GM19468 (cell line): ENCODE data around the gene ARHGAP40.
"Not testable (repeated sequence)": the region's sequence is repeated elsewhere in the genome, so short reads cannot be mapped to it uniquely, and the experiment has no call there.

Experiments
- ATAC-seq: cut with Tn5 transposase; IDR thresholded peaks from one replicate; pipeline ENCODE4 v1.9.1; 2021; ENCODE audit warnings: mild to moderate bottlenecking, moderate library complexity, moderate number of reproducible peaks; ENCODE audit not compliant: unreplicated experiment; ENCODE audit errors: extremely low read depth

ARHGAP40 gene

DNA sequence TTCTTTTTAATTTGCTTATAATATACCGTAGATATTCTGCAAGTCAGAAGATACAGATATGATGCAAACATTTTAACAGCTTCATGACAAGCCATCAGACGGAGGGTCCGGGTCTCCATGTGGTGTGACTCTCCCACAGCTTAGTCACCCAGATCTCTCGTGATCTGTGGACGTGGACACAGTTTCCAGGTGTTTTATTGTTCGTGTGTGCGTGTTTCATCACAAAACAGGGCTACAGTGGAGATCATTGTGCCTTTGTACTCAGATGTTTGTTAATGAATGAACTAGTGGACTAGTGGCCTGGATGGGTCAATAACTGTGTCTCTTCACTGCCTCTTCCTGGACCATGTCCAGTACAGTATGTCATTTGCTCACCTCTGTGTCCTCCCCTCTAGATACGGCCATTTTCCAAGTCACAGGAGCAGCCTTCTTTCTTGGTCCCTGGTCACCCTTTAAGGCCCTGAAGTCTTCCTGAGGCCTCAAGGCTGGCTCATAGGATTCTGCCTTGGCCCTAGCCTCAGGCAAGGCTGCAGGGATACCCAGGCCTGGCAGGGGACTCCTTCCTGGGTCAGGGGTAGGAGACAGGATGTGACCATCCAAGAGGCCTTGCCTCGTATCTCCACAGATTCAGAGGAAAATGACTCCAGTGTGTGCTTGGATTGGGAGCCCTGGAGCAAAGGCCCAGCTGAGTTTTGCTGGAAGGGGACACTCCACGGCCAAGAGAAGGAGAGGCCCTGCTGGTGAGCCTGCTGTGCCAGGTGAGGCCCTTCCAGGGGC is 16.0 kb upstream of the ARHGAP40 start:
- ATAC-seq, result no peak

DNA sequence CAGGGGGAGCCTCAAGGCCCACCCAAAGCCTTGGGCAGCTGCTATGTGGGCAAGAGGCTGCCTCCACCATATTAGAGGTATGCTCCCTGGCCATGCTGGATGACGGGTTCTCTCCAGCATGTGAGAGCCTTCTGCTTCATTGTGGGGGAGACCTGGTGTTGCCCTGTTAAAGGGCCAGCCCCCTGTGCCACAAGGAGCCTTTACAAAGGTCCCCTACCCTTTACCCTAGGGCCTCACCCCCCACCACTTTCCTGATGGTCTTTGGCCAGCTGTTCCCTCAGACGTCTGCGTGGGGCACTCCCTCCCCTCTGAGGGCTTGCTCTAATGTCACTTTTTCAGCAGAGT is 15.5 kb upstream of the ARHGAP40 start:
- ATAC-seq, result no peak

DNA sequence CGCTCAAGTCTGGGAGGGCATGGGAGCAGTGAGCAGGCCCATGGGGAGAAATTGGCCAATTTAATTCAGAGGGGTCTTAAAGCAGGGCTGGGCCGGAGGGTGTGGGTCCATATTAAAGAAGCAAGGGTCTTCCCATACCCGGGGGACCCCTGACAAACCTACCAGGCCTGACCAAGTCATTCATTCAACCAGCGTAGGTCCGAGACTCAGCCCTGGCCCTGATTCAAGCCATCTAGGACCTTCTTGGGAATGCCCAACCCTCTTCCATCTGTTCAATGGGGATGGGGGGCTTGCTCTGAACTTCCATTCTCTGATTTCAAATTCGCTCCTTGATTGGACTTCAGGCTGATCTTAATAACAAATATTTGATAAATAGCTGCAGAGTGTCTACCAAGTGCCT is 13.3 kb upstream of the ARHGAP40 start:
- no peak for ATAC-seq

DNA sequence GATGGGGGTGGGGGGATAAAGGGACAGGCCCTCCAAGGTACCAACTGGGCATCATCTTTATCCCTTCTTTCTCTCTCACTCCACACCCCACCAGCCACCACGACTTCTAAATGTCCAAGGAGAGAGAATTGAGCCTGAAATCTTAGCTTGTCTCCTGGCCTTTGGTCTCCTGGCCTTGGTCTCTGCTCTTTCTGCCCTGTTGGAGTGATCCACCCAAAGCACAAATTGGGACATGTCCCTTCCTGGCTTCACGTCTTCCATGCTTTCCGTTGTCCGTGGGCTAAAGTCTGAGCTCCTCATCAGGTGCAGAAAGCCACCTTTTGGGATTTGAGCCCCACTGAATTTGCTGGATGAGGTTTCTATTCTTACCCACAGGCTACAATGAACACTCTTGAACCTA is 12.3 kb upstream of the ARHGAP40 start:
- ATAC-seq, result no peak

DNA sequence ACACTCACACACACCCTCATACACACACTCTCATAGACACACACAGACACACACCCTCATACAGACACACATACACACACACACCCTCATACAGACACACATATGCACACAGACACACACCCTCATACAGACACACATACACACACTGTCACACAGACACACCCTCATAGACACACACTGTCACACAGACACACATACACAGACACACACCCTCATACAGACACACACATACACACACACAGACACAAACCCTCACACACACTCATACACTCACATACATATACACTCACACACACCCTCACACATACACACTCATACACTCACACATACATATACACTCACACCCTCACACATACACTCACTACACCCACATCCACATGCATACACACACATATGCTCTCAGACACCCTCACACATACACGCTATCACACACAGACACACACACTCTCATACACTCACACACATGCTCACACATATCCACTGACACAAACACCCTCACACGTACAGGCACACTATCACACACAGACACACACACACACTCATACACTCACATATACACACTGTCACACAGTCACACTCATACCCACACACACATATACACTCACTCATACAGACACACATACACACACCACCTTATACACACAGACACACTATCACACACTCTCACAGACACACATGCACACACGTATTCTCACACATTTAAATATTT is 11.5 kb upstream of the ARHGAP40 start:
- no peak for ATAC-seq

DNA sequence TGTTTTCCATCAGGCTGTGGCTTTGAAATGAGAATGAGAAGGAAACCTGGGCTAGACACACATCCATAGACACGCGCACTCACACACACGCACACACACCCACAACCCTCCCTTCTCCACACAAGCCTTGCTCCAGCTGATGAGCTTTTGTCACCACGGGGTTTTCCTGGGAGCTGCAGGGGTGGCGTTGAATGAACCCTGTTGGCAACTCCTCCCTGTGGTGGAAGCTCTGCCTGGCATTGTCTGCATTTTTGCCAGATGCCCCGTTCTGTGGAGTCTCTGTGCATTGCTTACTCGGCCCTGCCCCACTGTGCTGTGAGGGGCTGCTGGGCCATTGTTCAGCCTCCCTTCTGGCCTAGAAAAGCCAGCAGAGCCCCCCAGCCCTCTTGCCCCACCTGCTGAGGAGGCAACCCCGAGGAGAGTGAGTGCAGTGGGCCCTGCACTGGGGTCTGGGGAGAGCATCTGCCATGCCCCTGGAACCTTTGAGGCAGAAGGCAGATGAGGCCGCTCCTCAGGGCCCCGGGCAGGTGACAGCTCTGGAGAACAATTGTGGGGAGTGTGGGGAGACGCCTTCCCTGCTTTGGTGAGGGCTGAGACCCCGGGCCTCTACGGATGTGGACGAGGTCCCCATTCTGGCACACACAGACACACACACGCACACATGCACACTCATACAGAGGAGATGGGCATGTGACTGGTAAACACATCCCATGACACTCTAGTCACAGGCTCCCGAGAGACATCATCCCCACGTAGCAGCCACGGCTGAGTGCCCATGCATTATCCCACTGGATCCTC is 10.7 kb upstream of the ARHGAP40 start:
- ATAC-seq, result no peak

DNA sequence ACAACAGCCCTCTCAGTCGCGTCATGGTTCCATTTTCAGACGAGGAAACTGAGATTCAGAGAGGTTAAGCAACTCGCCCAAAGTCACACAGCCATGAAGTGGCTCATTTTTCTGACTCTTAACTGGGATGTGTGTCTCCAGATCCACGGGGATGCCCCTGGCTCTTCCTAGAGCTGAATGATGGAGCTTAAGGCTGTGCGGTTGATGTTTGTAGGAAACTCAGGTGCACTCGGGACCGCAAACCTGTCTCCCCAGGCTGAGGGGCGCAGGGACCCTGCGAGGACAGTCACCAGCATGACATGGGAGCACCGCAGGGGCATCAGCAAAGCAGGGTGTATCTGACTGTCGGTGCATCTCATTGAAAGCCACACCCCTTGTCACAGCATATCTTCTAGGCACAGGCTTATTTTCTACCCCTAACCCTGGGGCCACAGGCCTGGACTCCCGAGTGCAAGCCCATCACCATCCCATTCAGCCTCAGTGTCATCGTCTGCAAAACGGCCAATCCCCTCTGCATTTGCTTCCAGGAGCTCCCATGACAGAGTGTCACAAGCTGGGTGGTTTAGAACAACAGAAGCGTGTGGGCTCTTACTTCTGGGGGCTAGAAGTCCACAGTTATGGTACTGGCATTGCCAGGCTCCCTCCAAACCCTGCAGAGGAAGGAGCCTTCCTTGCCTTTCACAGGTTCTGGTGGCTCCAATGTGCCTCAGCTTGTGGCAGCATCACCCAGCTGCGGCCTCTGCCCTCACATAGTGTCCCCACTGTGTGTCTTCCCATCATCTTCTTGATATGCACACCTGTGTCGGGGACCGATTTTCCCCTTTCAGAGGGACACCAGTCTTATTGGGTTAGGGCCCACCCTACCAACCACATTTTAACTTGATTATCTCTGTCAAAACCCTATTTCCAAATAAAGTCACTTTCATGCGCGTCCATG is 9.9 kb upstream of the ARHGAP40 start:
- ATAC-seq, result no peak

DNA sequence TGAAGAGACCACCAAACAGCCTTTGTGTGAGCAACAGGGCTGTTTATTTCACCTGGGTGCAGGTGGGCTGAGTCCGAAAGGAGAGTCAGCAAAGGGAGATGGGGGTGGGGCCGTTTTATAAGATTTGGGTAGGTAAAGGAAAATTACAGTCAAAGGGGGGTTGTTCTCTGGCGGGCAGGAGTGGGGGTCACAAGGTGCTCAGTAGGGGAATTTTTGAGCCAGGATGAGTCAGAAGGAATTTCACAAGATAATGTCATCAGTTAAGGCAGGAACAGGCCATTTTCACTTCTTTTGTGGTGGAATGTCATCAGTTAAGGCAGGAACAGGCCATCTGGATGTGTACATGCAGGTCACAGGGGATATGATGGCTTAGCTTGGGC is 9.2 kb upstream of the ARHGAP40 start:
- ATAC-seq, result not testable (repeated sequence)

DNA sequence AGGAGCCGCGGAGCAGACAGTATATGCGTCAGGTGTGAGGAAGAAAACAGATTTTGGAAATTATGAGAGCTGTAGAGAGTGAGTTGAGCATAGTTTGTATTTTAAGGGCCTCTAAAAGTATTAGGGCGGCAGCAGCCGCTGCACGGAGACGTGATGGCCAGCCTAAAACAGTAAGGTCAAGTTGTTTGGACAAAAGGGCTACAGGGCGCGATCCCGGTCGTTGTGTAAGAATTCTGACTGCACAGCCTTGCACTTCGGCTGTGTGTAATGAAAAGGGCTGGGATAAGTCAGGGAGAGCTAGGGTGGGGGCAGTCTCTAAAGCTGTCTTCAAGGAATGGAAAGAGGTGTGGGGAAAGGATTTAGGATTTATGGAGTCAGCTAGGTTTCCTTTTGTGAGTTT is 7.3 kb upstream of the ARHGAP40 start:
- ATAC-seq, result not testable (repeated sequence)

DNA sequence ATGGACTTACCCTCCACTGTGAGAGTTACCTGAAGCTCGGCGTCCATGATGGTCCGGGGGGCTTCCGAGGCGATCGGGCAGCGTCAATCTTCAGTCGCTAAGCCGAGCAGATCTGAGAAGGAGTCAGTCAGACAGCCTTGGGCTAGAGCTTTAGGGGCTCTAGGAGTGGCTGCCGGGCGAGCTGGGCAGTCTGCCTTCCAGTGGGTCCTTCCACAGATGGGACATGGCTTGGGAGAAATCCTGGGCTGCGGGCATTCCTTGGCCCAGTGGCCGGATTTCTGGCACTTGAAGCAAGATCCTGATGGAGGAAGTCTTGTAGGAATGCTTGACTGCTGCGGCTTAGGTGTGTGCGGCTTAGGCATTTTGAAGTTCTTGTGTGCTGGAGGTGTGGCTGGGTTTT is 5.7 kb upstream of the ARHGAP40 start:
- ATAC-seq, result not testable (repeated sequence)

DNA sequence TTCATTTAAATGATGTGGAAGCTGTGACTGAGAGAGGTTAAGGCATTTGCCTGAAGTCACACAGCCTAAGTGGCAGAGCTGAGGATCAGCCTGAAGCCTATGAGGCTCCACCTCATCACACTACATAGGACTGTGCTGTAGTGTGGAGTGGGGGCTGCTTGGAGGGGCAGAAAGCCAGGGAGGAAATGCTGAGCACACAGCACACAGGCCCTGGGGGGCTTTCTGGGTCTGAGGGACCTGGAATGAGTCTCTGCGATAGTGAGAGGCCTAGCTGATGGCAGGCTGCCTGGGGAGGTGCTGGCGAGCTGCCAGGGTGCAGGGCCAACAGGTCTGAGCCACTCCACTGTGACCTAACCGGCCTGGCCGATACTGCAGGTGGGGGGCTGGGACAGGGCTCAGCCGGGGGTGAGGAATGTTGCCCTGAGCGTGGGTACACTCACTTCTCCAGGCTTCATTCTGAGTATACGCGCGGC is 2.2 kb upstream of the ARHGAP40 start:
- ATAC-seq, result no peak

DNA sequence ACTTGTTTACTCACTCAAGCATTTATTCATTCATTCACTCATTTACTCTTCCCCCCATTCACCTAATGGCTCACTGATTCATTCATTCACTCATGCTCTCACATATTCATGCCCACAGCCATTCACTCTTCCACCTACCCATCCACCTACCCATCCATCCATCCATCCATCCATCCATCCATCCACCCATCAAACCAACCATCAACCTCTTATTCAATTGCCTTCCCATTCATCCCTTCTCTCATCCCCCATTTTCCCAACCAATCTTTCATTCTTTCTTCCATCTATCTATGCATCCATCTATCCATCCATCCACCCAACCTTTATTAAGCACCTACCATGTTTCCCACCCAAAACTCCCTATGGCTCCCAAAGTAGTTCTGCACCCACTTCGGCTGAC is 1.6 kb upstream of the ARHGAP40 start:
- ATAC-seq, result no peak

DNA sequence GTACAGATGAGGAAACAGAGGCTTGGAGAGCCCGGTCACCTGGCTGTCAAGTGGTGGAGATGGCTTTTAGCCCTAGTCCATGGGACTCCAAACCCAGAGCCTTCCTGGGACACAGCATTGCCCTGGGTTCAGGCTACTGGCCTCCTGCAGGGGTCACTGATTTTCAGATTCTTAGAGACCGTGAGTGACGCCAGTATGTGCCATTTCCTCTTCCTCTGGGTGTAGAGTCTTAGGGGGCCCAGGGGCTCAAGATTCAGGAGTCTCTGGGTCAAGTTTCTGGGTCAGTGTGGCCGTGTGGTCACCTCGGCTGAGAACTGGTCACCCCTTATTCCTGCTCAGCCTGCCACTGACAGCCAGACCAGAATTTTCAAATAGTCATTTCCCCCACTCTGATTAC is 574 bp downstream of the ARHGAP40 start:
- no peak for ATAC-seq

DNA sequence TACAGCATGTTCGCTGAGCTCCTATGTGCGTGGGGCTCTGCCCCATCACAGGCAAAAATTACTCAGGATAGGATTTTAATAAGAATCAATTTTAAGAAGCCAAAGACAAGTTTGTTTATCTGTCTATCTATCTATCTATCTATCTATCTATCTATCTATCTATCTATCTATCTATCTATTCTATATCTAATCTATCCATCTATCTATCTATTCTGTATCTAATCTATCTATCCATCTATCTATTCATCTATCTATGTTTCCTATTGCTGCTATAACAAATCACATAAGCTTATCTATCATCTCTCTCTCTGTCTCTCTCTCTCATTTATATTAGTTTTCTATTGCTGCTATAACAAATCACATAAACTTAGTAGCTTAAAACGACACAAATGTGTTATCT is 1.7 kb downstream of the ARHGAP40 start:
- no peak for ATAC-seq

DNA sequence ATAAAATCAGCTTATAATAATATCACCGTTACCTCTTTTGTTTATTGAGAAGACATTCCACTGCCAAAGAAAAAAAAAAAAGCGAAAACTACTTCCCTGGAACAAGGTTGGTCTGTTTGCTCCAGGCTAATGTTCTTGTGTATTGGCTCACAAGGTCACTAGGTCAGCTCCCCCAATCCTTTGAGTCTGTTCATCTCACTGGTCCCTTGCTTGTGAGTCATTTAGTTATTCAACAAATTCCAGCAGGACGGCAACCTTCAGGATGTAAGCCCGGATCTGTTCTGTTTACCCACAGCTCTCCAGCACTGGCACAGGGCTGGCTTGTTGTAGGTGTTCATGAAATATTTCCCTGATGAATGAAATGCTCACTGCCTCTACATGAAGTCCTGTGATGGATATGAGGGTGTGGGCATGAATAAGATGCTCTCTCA is 3.3 kb downstream of the ARHGAP40 start:
- ATAC-seq, result no peak

DNA sequence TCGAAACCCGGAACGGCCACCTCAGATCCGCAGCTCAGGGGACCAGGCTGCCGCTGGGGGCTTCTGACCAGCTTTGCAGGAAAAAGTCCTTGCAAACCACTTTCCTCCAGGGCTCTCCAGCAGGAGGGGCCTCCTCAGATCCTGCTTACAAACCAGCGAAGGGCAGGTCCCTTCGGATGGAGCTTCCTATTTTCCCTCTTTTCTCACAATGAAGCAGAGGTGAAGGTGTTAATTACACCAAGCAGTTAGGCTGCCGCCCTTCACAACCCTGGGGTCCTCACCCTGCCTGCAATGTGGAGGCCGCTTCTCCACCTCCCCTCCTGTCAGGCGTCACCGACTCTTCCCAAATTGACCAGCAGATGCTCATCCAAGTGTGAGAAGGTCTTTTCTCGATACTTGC is 5.7 kb downstream of the ARHGAP40 start:
- no peak for ATAC-seq

DNA sequence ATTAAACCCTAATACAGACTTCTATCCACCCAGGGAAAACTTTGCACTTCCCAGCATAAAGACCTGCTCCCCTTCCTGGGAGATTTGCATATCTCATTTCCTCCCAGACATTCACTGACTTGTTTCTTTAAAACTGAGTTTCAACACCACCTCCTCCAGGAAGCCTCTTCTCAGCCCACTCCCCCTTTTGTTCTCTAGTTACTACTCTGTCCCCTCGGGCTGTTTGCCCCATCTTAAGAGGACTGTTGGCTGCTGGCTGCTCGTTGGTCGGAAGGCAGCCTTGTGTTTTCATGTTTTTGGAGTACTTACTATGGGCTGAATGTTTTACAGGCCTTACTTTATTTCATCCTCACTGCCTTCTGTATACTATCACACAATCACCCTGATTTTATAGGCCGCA is 6.6 kb downstream of the ARHGAP40 start:
- ATAC-seq, result no peak

DNA sequence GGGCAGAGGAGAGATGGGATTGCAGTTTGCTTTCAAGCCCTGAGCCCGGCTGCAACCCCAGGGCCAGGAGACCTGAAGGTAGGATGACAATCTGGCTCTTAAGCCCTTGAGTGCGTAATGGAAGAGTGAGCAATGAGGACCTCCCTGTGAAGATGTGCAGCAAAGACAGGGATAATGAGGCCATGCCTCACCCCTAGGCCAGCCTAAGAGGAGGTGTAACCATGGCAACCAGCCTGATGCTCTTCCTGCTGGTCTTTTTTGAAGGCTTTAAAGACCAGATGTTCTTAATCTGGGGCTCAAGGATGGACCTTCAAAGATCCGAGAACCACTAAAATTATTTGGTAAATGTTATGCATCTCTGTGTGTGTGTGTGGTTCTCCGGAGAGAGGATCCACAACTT is 8.2 kb downstream of the ARHGAP40 start:
- ATAC-seq, result no peak

DNA sequence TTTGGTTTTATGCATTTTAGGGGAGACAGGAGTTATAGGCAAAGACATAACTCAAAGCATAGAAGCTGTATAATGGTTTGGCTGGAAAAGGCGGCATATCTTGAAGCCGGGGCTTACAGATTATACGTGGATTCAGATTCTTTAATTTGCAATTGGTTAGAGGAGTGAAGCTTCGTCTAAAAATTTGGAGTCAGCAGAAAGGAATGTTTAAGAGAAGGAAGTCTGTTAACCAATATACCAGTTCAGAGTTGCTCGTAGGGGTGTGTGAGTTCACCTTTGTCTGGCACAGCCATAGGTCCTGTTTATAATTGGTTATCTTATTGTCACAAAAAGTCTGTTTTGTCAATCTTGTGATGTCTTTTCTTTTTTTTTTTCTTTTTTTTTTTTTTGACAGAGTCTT is 8.9 kb downstream of the ARHGAP40 start:
- no peak for ATAC-seq
